A673 (cell line): Measurements from ENCODE around the gene IGSF21. TPM values are rescaled to one million over a fixed set of nuclear protein-coding genes. Genes with fewer than 3 reads are reported as not detected.

Experiments used
- BruUV-seq: library from RNA; stranded (reverse); fragments of 400-500 nt; replicated peaks from 2 replicates; lab custom pipeline; 2021; lab: Mats Ljungman, UMichigan
- CTCF ChIA-PET: fragments of 300-600 bp; sonication (Branson Sonifier 250); formaldehyde crosslinking; loops from one replicate; lab custom pipeline; 2022; ENCODE audit warnings: antibody characterized with exemption; lab: Charles Lee
- POLR2A ChIA-PET: fragments of 300-600 bp; sonication (Branson Sonifier 250); formaldehyde crosslinking; loops from one replicate; lab custom pipeline; 2022; ENCODE audit warnings: antibody characterized with exemption; ENCODE audit not compliant: low non-redundant PET; lab: Charles Lee
- DNase-seq: peaks from one replicate; pipeline ENCODE4 v3.0.0-alpha.2; 2015; ENCODE audit warnings: low spot score
- H3K27ac ChIP-seq: fragments of 200-600 bp; sonication (generic); 2 replicates; pipeline ENCODE4 v1.5.1; 2016; ENCODE audit warnings: mixed run types, low read depth, mild to moderate bottlenecking, mixed read lengths, antibody characterized with exemption, low read length; ENCODE audit not compliant: poor library complexity, severe bottlenecking
- H3K27me3 ChIP-seq: fragments of 200-600 bp; sonication (generic); replicated peaks from 2 replicates; pipeline ENCODE4 v1.6.1; 2017; ENCODE audit warnings: mixed run types, low read depth, mild to moderate bottlenecking, mixed read lengths, antibody characterized with exemption, low read length; ENCODE audit not compliant: insufficient read depth, poor library complexity
- H3K36me3 ChIP-seq: fragments of 200-600 bp; sonication (generic); 2 replicates; pipeline ENCODE4 v1.6.1; 2016; ENCODE audit warnings: mixed run types, mild to moderate bottlenecking, mixed read lengths, antibody characterized with exemption, low read length; ENCODE audit not compliant: insufficient read depth, poor library complexity, severe bottlenecking
- H3K4me1 ChIP-seq: fragments of 200-600 bp; sonication (generic); 2 replicates; pipeline ENCODE4 v1.6.1; 2017; ENCODE audit warnings: mixed run types, mild to moderate bottlenecking, mixed read lengths, antibody characterized with exemption, low read length; ENCODE audit not compliant: insufficient read depth, poor library complexity, severe bottlenecking
- H3K4me3 ChIP-seq: fragments of 200-600 bp; sonication (generic); 2 replicates; pipeline ENCODE4 v1.5.1; 2016; ENCODE audit warnings: low read depth, mixed run types, mild to moderate bottlenecking, mixed read lengths, low read length; ENCODE audit not compliant: poor library complexity, severe bottlenecking
- H3K9me3 ChIP-seq: fragments of 200-600 bp; sonication (generic); 2 replicates; pipeline ENCODE4 v1.6.1; 2016; ENCODE audit warnings: mixed run types, low read depth, mild to moderate bottlenecking, mixed read lengths, antibody characterized with exemption, low read length; ENCODE audit not compliant: poor library complexity, severe bottlenecking
- EZH2 ChIP-seq: fragments of 200-600 bp; sonication (generic); IDR thresholded peaks from 2 replicates; pipeline ENCODE4 v1.6.1; 2017; ENCODE audit warnings: borderline replicate concordance, low read depth, mild to moderate bottlenecking, mixed read lengths, antibody characterized with exemption, low read length; ENCODE audit not compliant: poor library complexity, severe bottlenecking
- intact Hi-C: fragments of 100-400 bp; cut with micrococcal nuclease; formaldehyde crosslinking; loops from one replicate; pipeline ENCODE4 v1.10.0; 2022; ENCODE audit not compliant: unreplicated experiment
- total RNA-seq: library from RNA; stranded (reverse); gene quantifications from 2 replicates; pipeline ENCODE4 v1.2.3, GENCODE V29; 2021
- TF ChIP-seq, protein P1 (sequence below): fragments of 300-800, 200-600 bp; sonication (generic); conservative IDR thresholded peaks from 2 replicates; pipeline ENCODE4 v1.5.1; 2017; ENCODE audit warnings: low read depth, mild to moderate bottlenecking, antibody characterized with exemption, low read length, moderate library complexity, mixed read lengths

Gene IGSF21
- total RNA-seq, 1 experiment from 2014 or later = 3.2 TPM

DNA sequence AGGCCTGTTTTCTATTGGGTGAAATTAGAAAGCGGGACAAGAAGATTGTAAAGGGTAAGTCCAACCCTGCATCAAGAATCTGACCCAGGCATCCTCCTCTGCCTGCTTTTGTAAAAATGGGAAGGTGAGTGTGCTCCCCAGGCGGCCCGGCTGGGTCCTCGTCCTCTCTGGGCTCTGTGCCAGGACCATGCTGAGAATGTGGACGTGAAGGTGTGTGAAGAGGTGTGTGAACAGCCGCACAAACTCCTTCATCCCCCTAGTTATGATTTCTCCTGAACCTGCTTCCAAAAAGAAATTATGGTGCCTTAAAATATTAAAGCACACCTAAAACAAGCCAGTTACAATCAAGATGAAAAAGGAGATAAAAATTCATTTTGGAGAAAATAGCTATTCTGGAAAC is 185.7 kb downstream of the IGSF21 start:
- H3K4me1 ChIP-seq = peaks cover 10% of the 10 kb centered on the region
- ChIA-PET CTCF (no interaction called here), POLR2A (no interaction called here)
- no TSS peak for BruUV-seq
- intact Hi-C loops = no loop called here
- no peak overlapping the region for H3K27ac ChIP-seq
- no peaks in the 10 kb centered on the region for H3K36me3 ChIP-seq
- no peak overlapping the region for H3K4me3 ChIP-seq
- H3K27me3 ChIP-seq = no peaks in the 10 kb centered on the region
- no peak for DNase-seq
- no peak for TF ChIP-seq EZH2
- TF ChIP-seq, protein P1, sequence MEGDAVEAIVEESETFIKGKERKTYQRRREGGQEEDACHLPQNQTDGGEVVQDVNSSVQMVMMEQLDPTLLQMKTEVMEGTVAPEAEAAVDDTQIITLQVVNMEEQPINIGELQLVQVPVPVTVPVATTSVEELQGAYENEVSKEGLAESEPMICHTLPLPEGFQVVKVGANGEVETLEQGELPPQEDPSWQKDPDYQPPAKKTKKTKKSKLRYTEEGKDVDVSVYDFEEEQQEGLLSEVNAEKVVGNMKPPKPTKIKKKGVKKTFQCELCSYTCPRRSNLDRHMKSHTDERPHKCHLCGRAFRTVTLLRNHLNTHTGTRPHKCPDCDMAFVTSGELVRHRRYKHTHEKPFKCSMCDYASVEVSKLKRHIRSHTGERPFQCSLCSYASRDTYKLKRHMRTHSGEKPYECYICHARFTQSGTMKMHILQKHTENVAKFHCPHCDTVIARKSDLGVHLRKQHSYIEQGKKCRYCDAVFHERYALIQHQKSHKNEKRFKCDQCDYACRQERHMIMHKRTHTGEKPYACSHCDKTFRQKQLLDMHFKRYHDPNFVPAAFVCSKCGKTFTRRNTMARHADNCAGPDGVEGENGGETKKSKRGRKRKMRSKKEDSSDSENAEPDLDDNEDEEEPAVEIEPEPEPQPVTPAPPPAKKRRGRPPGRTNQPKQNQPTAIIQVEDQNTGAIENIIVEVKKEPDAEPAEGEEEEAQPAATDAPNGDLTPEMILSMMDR = no peak
- H3K9me3 ChIP-seq = no peaks in the 10 kb centered on the region

DNA sequence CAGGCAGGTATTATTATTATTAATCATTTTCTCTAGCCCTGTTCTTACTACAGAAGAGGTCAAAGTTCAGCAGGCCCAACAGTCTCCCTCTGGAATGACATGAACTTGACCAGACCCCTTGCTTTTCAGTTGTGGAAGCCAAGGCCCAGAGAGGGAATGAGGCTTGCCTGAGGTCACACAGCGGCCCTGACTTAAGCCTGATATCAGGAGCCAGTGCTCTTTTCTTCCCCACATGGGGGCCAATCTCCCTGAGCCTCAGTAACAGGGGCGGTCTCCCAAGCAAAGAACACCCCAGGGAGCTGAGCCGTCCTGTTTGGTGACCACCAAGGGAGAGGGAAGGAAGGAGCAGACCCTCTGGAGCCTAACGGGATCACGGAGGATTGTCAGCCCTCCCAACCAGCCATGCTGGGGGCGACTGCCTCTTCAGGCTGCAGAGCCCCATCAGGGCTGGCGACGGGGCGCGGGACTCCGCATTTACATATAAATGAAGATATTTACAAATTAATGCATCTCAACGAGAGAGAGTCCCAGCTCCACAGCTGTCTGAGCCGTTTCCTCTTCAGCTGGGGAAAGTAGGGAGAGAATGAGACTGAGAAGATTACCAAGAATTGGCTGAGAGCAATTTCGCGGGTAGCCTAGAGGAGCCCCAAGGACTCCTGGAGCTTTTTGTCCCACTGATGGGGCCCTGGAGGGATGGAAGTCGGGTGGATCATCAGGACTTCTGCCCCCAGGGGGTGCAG is 187.0 kb downstream of the IGSF21 start:
- Histone ChIP-seq H3K27me3 (no peaks in the 10 kb centered on the region), H3K4me1 (peaks cover 10% of the 10 kb centered on the region), H3K27ac (no peak overlapping the region), H3K9me3 (no peaks in the 10 kb centered on the region), H3K36me3 (no peaks in the 10 kb centered on the region), H3K4me3 (no peak overlapping the region)
- DNase-seq = no peak
- CTCF ChIA-PET = interaction anchor here (0.6 kb wide), 1 partner anchor 9 kb away, joined by 3 read pairs; no protein-coding TSS in a partner anchor
- intact Hi-C loops = no loop called here
- BruUV-seq = no TSS peak
- POLR2A ChIA-PET = no interaction called here
- TF ChIP-seq EZH2 = no peak
- TF ChIP-seq, protein P1 = no peak

DNA sequence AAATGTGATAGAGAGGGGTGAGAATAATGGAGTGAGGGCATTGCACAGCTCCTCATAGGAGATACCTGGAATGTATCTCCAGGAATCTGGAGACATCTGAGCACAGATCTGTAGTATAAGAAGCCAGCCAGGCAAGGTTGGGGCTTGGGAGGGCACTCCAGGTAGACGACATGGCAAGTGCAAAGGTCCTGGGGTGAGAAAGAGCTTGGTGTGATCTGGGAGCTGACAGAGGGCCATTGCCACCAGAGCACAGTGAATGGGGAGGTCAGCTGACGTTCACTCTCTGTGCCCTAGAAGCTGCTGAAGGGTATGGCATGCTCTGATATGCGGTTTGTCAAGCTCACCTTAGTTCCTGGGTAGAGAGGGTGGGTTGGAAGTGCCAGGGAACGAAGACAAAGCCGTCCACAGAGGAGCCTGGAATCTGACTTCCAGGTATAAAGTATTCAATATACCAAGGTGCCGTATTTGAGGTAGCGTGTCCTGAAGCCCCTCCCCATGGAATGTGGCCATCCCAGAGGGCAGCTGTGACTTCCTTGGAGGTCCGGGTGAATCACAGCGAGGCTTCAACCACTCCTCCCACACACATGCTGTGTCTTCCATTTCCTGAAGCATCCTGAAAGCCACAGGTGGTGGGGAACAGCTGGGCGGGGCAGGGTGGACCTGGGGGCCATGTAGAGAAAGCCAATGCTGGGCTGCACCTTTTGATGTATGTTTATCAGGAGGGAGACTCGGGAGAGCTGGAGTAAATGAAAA is 190.5 kb downstream of the IGSF21 start:
- TF ChIP-seq, protein P1 = no peak
- TF ChIP-seq EZH2 = no peak
- Histone ChIP-seq H3K27me3 (no peaks in the 10 kb centered on the region), H3K4me1 (peaks cover 10% of the 10 kb centered on the region), H3K36me3 (no peaks in the 10 kb centered on the region), H3K9me3 (no peaks in the 10 kb centered on the region), H3K27ac (no peak overlapping the region), H3K4me3 (no peak overlapping the region)
- BruUV-seq = no TSS peak
- ChIA-PET CTCF (interaction anchor here (0.6 kb wide), 1 partner anchor 316 kb away, joined by 3 read pairs; no protein-coding TSS in a partner anchor), POLR2A (no interaction called here)
- intact Hi-C loops = no loop called here
- no peak for DNase-seq
